ENCODE measurements around the gene NEURL2. TPM values are rescaled to one million over a fixed set of nuclear protein-coding genes. Genes with fewer than 3 reads are reported as not detected.
"Not testable (repeated sequence)": the region's sequence is repeated elsewhere in the genome, so short reads cannot be mapped to it uniquely, and the experiment has no call there.

The NEURL2 gene, protein sequence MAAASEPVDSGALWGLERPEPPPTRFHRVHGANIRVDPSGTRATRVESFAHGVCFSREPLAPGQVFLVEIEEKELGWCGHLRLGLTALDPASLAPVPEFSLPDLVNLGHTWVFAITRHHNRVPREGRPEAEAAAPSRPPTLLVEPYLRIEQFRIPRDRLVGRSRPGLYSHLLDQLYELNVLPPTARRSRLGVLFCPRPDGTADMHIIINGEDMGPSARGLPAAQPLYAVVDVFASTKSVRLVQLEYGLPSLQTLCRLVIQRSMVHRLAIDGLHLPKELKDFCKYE
- total RNA-seq, result 2.2 and 3.0 TPM in 2 replicates

DNA sequence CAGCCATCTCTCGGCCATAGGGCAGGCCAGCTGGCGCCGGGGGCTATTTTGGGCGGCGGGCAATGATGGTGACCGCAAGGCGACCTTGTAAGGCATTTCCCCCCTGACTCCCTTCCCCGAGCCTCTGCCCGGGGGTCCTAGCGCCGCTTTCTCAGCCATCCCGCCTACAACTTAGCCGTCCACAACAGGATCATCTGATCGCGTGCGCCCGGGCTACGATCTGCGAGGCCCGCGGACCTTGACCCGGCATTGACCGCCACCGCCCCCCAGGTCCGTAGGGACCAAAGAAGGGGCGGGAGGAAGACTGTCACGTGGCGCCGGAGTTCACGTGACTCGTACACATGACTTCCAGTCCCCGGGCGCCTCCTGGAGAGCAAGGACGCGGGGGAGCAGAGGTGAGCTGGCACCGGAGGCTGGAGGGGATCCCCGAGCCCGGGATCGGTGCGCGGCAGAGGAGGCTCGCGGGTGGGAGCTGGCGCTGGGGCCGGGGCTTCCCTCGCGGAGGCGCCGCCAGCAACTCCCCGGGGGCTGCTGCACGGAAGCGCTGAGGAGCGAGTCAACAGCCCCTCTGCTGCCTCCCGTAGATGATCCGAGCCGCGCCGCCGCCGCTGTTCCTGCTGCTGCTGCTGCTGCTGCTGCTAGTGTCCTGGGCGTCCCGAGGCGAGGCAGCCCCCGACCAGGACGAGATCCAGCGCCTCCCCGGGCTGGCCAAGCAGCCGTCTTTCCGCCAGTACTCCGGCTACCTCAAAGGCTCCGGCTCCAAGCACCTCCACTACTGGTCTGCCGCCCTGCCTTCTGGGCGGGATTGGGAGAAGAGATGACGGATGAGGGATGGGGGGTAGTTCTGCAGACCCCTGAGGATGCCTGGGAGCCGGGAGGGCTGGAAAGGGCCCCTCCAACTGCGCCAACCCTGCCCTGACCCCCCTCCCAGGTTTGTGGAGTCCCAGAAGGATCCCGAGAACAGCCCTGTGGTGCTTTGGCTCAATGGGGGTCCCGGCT lies at the start of gene NEURL2, which contains the start of gene CTSA:
Gene NEURL2 (minus strand): TSS at position 224 of the 999 bp plus-strand sequence. CDS start 217 bp downstream, at position 7.
Gene CTSA (plus strand): TSS at position 351 of the 999 bp plus-strand sequence. CDS start 234 bp downstream, at position 585.
- DNase-seq (ENCODE audit: low read depth in 2 of 2), result peak; percentile 93

DNA sequence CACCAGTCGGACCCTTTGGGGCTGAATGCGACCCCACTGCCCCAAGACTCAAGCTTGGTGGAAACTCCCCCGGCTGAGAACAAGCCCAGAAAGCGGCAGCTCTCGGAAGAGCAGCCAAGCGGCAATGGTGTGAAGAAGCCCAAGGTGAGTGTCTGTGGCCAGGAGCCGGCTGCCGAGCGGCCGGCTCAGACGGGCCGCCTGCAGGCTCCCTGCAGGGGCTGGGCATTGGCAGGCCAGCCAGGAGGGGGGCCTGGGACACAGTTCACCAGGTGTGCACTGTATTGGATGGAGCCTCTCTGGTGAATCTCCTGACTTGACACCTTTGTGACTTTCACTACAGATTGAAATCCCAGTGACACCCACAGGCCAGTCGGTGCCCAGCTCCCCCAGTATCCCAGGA lies 49.5 kb upstream of the NEURL2 start:
- DNase-seq (ENCODE audit: low read depth in 2 of 2), result no peak

DNA sequence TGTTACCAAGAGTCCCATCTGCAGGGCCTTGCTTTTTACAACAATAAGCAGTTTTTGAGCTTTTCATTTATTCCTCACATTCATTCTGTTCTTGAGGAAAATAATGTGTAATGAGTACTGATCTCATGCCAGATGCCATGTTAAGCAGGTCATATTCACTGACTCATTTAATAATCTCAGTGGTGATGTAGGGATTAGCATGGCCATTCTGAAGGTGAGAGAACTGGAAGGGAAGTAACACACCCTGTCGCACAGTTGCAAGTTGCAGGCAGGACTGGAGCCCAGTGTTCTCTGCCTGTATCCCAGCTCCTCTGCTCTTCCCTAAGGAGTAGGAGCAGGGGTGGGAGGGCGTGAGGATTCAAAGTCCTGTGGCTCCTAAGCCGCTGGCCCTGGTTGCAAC lies 49.0 kb upstream of the NEURL2 start:
- no peak for DNase-seq (ENCODE audit: low read depth in 2 of 2)

DNA sequence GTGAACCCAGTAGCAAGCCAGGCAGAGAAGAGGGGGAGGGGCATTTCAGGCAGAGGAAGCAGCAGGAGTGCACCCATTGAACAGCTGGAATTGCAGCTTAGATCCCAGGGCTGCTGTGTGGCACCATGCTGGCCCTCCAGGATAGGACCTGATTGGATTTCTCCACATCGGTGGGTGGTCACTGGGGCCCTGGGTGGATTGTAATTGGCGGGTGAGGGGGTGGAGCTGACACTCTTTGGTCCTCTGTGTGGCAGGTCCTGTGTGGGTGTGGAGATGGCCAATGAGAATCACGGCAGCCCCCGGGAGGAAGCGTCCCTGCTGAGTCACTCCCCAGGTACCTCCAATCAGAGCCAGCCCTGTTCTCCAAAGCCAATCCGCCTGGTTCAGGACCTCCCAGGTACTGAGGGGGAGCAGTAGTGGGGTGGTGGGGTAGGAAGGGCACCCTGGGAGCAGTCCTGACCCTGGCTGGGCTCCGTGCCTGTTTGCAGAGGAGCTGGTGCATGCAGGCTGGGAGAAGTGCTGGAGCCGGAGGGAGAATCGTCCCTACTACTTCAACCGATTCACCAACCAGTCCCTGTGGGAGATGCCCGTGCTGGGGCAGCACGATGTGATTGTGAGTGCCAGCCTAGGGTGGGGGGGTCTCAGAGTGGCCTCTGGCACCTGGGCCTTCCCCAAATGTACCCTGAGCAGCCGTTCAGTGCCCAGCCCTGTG lies 47.9 kb upstream of the NEURL2 start:
- DNase-seq (ENCODE audit: low read depth in 2 of 2), result no peak

DNA sequence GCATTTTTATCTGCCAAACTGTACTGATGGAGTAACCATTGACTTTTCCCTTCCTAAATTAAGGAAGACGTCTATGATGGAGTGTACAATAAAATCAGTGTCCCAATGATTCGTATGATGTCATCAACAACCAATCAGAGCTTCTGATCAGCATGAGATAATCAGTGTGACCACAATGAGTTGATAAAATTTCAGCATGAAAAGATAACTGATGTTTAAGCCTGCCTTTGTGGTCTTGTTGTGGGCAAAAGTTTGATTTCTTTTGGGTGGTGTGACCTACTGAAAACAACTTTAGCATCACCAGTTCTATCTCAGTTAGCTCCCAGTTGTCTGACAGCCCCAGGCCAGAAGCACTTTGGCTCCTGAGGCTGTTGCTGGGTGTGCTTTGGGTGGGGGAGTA lies 46.8 kb upstream of the NEURL2 start:
- DNase-seq (ENCODE audit: low read depth in 2 of 2), result no peak

DNA sequence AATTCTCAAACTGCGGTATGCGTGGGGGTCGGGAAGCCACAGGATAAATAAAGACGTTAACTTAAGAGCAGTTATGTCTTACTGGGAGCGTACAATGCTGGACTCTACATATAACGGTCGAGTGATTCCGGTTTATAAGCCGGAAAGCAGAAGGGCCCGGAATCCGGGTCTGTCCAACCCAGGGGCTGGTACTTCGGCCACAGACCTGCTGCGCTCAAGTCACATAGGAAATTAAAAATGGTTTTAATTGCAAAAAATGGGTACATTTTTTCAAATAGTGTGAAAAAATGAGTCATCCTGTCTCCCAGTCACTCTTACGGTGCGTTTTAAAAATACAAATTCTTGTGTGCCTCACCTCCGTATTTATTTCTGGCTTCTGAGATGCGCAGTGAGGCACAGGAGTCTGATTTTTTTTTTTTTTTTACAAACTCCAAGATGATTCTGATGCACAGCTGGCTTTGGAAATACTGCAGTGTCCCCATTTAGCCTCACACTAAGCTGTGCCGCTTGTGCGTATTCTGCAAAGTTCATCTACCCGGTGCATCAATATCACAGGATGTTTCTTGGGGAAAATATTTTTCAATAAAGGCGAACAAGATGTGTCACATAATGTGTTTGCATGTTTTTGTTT lies 44.5 kb upstream of the NEURL2 start:
- DNase-seq (ENCODE audit: low read depth in 2 of 2), result no peak

DNA sequence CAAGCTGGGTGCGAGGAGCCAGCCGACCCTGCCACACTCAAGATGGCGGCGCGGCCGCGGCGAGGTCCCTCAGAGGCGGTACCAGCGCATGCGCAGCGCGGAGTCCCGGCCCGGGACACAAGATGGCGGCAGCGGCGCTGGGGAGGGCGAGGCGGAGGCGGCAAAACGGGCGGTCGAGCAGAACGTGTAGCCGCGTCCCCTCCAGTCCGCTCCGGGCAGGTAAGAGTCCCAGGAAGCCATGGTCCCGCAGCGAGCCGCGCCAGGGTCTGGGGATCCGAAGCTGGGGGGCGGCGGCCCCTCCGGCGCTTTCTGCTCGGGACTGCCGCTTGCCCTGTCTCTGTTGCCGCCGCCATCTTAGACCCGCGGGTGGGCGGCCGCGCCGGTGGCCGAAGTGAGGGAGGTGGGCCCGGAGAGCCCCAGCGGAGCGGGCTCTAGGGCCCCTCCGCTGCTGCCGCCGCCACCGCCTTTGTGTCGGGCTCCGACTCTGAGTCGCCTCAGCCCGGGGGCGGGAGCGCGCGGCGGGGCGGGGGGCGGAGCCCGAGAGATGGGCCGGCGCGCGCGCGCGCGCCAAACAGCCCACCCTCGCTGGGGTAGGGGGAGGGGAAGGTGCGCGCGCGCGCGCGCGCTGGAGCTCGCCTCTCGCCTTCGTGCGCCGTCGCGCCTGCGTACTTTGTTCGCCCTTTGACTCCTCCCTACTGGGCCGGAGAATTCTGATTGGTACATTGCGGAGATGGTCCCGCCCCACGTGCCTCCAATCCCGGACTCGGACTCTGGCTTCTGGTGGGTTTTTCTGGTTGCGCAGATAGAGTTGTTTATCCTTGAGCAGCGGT lies 43.8 kb upstream of the NEURL2 start, which contains the start of gene PCIF1:
Gene PCIF1 (plus strand): TSS at position 98 of the 830 bp plus-strand sequence. CDS start 4,317 bp downstream, outside the sequence.
- peak; percentile 98 to 99 for DNase-seq (ENCODE audit: low read depth in 2 of 2)

DNA sequence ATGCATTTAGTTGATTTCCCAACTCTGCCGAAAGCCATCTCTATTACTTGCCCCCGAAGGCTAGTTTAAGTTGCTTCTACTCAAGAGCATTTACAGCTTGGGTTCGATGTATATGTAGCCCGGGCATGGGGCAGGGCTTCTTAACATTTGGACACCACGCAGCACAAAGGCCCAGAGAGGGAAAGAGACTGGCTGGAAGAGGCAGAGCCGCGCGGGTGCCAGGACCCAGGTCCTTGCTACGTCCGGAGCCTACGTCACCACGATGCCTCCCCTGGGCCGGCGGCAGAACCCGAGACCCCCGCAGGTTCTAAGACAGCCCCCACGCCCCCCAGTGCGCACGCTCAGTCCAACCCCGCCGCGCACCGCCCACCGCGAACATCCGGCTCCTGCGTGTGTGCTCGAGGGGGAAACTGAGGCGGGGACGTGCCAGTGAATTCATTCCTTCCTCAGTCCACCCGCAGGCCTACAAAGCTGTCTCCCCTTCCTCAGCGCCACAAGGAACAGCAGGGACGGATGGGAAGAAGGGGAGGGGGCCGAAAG lies 43.1 kb upstream of the NEURL2 start:
- DNase-seq (ENCODE audit: low read depth in 2 of 2), result peak in 1 of 2 donors; percentile 37

DNA sequence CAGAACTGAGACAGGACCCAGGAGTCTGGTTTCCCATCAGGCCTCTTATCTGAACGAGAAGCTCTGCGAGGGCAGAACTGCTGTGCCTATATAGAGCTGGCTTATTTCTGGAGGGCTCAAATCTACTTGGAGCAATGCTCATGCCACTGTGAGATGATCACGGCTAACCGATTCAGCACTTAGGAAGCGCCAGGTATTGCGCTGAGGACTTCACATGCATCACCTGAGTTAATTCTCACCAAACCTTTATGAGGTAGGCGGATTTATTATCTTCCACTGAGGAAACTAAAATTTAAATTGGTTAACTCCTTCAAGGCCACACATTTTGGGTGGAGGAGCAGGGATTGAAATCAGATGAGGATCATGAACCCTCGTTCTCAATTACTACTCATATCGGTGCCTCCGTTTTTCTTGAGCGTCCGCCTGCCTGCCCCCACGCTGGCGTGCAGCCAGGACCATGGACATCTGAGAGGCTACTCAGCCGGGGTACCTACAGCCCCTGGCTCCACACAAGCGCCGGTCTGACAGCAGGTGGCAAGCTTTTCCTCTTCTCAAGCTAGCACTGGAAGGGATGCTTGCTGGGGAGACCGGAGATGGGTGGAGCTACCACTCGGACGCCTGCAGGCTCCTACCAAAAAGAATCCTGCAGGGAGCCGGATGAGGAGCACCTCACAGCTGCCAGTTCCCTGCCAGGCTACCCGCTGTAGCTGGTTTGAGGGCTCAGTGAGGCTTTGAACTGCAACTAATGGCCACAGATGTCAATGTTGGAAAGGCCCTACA lies 42.4 kb upstream of the NEURL2 start:
- peak; percentile 59 to 75 for DNase-seq (ENCODE audit: low read depth in 2 of 2)

DNA sequence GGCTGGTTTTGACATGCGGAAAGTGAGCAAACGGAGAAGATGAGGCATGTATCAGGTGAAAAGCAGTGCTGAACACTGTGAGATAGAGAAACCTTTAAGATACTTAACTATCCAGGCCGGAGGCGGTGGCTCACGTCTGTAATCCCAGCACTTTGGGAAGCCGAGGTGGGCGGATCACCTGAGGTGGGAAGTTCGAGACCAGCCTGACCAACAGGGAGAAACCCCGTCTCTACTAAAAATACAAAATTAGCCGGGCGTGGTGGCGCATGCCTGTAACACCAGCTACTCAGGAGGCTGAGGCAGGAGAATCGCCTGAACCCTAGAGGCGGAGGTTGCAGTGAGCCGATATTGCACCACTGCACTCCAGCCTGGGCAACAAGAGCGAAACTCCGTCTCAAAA lies 40.7 kb upstream of the NEURL2 start:
- DNase-seq (ENCODE audit: low read depth in 2 of 2), result not testable (repeated sequence)

DNA sequence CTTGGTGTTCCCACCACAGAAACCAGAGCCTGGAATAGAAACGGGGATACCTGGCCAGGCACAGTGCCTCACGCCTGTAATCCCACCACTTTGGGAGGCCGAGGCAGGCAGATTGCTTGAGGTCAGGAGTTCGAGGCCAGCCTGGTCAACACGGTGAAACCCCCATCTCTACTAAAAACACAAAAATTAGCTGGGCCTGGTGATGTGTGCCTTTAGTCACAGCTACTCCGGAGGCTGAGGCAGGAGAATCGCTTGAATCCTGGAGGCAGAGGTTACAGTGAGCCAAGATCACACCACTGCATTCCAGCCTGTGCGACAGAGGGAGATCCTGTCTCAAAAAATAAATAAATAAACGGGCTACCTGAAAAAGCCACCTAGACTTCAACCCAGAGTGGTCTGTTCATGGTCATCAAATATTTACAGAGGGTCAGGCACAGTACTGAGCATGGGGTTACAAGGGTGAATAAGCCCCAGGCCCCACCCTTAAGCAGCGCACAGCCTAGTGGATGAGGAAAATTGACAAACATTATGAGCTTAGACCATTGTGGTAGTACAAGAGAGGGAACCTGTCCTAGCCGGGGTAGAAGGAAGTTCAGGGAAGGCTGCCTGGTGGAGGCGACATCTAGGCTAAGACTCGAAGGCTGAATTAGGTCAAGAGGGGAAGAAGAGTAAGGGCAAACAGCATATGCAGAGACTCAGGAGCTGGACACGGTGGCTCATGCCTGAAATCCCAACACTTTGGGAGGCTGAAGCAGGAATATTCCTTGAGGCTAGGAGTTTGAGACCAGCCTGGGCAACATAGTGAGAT lies 36.3 kb upstream of the NEURL2 start:
- DNase-seq (ENCODE audit: low read depth in 2 of 2), result no peak

DNA sequence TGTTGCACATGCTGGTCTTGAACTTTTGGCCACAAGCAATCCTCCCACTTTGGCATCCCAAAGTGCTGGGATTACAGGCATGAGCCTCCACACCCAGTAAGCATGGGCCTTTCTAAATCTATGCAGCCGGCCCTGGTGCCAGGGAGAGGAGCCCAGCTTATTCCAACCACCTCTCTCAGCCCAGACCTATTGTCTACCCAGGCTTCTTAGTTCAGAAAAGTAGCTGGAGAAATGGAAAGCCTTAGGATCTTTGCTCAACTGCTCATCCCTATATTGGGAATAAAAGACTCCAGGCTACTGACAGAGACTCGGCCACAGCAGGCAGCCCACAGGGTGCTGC lies 35.7 kb upstream of the NEURL2 start:
- no peak for DNase-seq (ENCODE audit: low read depth in 2 of 2)

DNA sequence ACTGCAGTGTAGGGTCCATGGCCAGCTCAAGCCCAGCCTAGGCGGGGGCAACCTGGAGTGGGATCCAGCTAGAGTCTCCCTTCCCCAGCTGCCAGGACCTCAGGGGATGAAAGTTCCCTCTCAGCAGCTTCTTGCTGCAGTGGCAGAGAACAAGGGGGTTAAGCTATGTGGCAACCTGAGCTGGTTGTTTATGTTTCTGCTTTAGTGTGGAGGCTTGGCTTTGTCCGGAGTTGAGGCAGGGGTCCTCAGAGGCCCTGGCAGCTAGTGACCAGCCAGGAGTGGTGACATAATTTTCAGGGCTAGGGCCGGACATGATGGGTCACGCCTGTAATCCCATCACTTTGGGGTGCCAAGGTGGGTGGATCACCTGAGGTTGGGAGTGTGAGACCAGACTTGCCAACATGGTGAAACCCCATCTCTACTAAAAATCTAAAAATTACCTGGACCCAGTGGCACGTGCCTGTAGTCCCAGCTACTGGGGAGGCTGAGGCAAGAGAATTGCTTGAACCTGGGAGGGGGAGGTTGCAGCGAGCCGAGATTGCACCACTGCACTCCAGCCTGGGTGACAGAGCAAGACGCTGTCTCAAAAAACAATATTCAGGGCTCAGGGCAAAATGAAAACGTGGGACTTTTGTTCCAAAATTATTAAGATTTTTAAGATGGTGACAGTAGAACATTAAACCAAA lies 35.0 kb upstream of the NEURL2 start:
- no peak for DNase-seq (ENCODE audit: low read depth in 2 of 2)

DNA sequence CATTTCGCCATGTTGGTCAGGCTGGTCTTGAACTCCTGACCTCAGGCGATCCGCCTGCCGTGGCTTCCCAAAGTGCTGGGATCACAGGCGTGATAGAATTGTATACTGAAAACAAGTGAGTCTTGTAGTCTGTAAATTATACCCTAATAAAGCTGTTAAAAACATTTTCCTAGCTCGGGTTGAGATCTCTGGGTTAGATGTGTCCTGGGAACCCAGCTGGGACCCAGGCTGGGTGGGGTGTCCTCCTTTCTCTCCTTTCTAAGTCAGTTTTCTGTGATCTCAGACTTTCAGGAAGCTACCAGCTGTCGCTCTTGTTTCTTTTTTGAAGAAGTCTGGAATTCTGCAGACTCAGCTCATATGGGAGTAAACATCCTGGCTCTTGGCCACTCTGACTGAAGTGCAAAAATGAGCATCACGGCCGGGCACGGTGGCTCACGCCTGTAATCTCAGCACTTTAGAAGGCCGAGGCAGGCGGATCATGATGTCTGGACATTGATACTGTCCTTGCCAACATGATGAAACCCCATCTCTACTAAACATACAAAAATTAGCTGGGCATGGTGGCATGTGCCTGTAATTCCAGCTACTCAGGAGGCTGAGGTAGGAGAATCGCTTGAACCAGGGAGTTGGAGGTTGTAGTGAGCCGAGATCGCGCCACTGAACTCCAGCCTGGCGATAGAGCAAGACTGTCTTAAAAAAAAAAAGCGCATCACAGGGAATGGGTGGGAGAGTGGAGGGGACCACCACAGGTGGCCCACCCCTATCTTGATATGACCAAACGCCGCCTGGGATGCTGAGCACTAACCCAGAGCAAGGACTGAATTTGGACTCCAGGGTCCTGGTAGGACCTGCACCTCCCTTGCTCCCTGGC lies 33.6 kb upstream of the NEURL2 start:
- DNase-seq (ENCODE audit: low read depth in 2 of 2), result peak in 1 of 2 donors; percentile 70

DNA sequence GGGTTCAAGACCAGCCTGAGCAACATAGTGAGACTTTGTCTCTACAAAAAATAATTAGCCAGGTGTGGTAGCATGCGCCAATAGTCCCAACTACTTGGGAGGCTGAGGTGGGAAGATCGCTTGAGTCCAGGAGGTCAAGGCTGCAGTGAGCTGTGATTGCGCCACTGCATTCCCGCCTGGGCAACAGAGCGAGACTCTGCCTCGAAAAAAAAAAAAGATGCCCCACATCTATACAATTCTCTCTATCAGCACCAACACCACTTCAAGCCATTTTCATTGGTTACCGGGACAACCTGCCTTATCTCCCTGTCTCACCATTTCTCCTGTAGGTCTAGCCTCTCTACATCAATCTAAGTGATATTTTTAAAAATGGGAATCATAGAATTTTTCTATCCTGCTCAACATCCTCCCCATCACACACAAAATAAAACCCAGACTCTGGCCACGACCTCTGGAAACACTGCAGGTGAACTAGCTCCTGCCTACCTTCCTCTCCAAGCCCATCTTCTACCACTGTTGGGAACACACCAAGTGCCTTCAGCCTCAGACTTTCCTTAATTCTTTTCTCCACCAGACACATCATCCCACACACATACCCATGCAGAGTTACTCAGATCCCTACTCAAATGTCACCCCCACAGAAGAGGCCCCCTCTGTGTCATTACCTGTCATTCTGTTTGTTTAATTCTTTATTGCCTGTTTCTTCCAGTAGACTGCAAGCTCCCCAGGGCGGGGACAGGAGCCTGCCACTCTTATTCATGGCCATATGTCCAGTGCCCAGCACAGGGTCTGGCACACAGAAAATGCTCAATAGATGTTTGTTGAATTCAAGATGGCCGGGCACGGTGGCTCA lies 30.6 kb upstream of the NEURL2 start:
- no peak for DNase-seq (ENCODE audit: low read depth in 2 of 2)

All from lung microvascular endothelial cell (primary cell).